HG02884 (cell line): ENCODE measurements around the gene RYK.

ENCODE experiments used
- ATAC-seq: cut with Tn5 transposase; IDR thresholded peaks from one replicate; pipeline ENCODE4 v1.9.1; 2021; ENCODE audit warnings: mild to moderate bottlenecking, moderate library complexity; ENCODE audit not compliant: unreplicated experiment

Gene RYK

GRCh38 chr3:134155446-134155845 lies 95.2 kb downstream of the RYK start:
- ATAC-seq, result no peak

GRCh38 chr3:134153761-134154160 lies 96.9 kb downstream of the RYK start:
- ATAC-seq, result no peak

DNA sequence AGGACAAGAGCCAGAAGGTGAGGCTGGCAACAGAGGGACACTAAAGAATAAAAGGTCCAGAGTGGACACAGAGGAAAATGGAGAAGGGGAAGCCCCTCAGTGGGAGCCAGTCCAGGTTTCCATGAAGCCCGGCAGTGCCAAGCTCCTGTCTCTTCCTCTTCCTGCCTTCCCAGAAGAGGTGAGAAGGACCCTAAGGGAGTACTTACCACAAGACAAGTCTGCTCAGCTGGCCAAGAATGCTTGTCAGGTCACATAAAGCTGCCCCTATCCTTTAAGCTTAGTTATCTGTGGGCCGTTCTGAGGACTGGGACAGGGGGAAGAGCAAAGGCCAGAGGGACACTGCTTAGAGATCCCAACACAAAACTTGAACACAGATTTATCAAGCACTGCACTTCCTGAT lies 100.2 kb downstream of the RYK start:
- ATAC-seq, result no peak

DNA sequence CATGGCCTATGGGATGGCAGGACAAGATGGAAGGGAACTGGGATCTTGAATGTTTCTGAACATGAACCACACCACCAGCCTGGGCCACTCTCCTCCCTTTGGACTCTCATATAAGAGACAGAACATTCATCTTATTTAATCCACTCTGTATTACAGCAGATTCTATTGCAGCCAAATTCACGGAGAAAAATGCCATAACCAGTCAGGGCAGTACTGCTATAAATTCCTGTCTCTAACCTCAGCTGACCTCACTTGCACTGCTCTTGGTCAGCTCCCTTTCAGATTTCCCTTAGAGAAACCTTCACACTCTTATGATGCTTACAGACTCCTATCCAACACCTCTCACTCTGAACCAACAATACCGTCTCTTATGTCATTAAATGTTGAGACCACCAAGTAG lies 101.4 kb downstream of the RYK start:
- ATAC-seq, result no peak

DNA sequence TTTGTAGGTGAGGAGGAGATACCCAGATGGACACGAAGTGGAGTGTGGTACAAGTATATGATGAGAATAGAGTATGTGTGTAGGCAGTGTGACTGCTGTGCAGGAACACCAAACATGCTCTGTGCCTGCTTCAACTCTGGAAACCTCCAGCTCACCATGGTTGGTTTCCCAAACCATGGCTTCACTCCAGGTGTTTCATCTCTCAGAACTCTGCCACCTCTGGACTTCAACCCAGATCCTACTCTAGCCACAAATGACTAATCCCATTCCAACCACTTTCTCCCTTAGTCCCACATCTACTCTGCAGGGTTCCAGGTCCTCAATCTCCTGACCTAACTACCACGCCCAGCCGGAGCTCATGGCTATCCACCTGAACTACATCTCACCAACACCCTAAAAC lies 102.1 kb downstream of the RYK start:
- ATAC-seq, result no peak

DNA sequence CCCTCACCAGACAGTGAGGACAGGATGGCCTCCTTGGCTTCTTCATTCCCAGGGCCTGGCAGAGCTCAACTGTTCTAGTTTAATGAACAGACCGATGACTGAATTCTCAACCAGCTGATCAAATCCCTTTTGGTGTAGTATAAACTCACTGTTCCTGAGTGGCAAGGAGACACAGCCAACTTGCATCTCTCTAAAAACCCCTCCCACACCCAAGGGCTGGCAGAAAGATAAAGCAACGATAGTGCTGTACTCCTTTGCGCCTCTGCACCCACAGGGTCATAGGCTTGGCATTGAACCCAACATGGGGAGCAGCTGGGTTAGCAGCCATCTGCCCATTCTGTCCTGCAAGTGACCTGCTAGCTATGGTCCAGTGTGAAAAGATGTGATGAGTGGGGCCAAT lies 103.2 kb downstream of the RYK start:
- ATAC-seq, result no peak

DNA sequence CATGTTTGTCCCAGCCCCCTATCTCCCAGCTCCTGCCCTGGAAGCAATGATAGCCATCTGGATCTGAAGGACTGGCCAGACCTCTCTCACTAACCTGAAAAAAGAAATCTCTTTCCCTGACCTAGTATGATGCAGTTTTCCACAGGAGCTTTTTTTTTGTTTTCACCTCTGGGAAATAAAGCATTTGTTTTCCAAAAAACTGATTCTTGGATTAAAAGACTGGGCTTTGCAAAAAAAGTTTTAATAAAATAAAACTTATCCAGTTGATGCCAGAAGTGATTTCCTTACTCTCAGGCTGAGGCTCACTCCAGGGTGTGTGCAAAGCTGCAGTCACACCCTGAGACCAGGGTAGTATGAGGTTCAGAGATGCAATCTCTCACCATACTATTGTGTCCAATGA lies 104.0 kb downstream of the RYK start:
- ATAC-seq, result no peak

GRCh38 chr3:134145183-134145582 lies 105.5 kb downstream of the RYK start:
- ATAC-seq, result no peak

GRCh38 chr3:134144694-134145093 lies 106.0 kb downstream of the RYK start:
- no peak for ATAC-seq

DNA sequence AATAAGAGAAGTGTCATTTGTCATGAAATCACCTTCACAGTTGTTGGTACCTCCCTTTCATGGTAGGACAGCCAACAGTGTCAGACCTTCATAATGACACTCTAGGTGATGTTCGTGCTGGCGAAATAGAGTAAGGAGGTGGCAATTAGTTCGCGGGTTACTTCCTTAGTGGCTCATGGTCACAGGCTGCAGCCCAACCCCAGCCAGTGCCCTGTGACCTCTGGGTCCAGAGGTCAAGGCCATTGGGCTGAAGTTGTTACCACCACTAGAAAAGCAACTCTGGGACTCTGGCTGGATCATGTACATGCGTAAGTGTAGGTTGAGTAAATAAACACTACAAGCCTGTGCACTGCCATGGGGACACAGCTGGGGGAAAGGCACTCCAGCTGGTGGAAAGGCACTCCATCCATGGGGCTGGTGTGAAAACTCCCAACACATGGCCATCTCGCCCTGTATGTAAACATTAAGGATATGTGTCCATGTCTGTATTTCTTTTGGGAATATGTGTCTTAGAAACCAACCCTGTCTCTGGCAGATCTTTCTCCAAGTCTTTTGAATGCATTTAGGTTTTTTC lies 106.7 kb downstream of the RYK start:
- ATAC-seq, result no peak

DNA sequence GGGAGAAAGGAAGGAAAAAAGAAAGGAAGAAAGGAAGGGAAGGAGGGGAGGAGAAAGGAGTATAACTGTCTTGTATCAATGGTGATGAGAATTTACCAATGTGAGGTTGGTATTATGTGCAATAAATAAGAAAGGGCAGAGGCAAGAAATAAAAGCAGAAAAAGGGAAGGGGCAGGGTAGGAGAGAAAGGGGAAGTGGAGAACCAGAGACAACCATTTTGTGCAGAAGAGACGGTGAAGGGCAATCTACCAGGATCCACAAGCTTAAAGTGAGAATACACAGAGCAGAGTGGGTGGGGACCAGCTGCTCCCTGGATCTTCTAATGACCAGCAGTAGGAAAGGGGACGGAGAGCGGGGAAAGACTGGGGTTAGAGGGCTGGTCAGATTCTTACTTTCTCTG lies 114.1 kb downstream of the RYK start:
- no peak for ATAC-seq

GRCh38 chr3:134134698-134135415 lies 115.8 kb downstream of the RYK start:
- ATAC-seq, result no peak

- ATAC-seq, result no peak
These were observed 116.4 kb downstream of the RYK start for GRCh38 chr3:134134240-134134639.

DNA sequence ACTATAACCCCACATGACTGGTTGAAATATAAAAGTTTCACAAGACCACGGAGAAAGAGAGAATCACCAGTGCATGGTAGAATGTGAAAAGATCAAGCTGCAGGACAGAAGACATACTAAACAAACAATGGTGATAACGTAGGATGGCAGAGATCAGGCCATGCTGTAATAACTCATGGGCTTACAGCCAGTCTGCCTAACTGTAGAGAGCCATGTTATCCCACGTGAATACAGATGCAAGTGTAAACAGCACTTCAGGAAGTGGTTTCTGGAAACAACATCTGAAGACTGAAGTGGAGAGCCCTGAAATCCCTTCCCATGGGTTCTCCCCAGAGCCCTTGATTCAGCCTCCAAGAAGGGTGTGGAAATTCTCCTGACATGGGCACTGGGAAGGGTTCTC lies 117.7 kb downstream of the RYK start:
- ATAC-seq, result no peak

- no peak for ATAC-seq
These were observed 124.5 kb downstream of the RYK start for GRCh38 chr3:134126153-134126552.

GRCh38 chr3:134114726-134115125 lies 135.9 kb downstream of the RYK start:
- ATAC-seq, result no peak

- ATAC-seq, result no peak
These were observed 139.0 kb downstream of the RYK start for GRCh38 chr3:134111616-134112015.

GRCh38 chr3:134110963-134111362 lies 139.7 kb downstream of the RYK start:
- no peak for ATAC-seq
